Measurements from ENCODE around the gene ZBTB39. TPM values are rescaled to one million over a fixed set of nuclear protein-coding genes. Genes with fewer than 3 reads are reported as not detected.
A peak's percentile ranks its signal among the peaks of the same experiment; 100 is the strongest.

ZBTB39 gene
- total RNA-seq, 3 donors from 2014 or later, result 3.5 to 8.6 (median 4.6) TPM

GRCh38 chr12:57010627-57011247, 4.4 kb upstream of the ZBTB39 start:
- H3K36me3 ChIP-seq (ENCODE audit: low read depth), result no peaks in the 10 kb centered on the region
- intact Hi-C loops (cut with DNase I, micrococcal nuclease), result loop anchor here in 1 of 2 donors (5.0 kb wide), 1 partner anchor 52 kb away; no protein-coding TSS in a partner anchor
- no peak for ATAC-seq
- H3K4me3 ChIP-seq, result no peak overlapping the region
- DNase-seq, result no peak
- peaks cover 4% of the 10 kb centered on the region for H3K4me1 ChIP-seq (ENCODE audit: low read depth)
- H3K9me3 ChIP-seq, result no peaks in the 10 kb centered on the region
- TF ChIP-seq CTCF (IDR thresholded peaks at IDR 0.05), result no peak

GRCh38 chr12:57009949-57010626, 3.7 kb upstream of the ZBTB39 start:
- no peak overlapping the region for H3K4me3 ChIP-seq
- no peaks in the 10 kb centered on the region for H3K9me3 ChIP-seq
- no peak for DNase-seq
- no peaks in the 10 kb centered on the region for H3K36me3 ChIP-seq (ENCODE audit: low read depth)
- ATAC-seq, result no peak
- intact Hi-C loops (cut with DNase I, micrococcal nuclease), result loop anchor here in 1 of 2 donors (5.0 kb wide), 1 partner anchor 52 kb away; no protein-coding TSS in a partner anchor
- no peak for TF ChIP-seq CTCF (IDR thresholded peaks at IDR 0.05)
- H3K4me1 ChIP-seq (ENCODE audit: low read depth), result peaks cover 8% of the 10 kb centered on the region

GRCh38 chr12:57008178-57008577, 1.8 kb upstream of the ZBTB39 start:
- TF ChIP-seq CTCF (IDR thresholded peaks at IDR 0.05), result no peak
- Histone ChIP-seq H3K36me3 (ENCODE audit: low read depth) (no peaks in the 10 kb centered on the region), H3K9me3 (no peaks in the 10 kb centered on the region), H3K4me1 (ENCODE audit: low read depth) (peaks cover 8% of the 10 kb centered on the region), H3K4me3 (no peak overlapping the region)
- ATAC-seq, result peak; percentile 48
- intact Hi-C loops (cut with DNase I, micrococcal nuclease), result no loop called here
- peak in 1 of 3 donors; percentile 25 for DNase-seq

- intact Hi-C loops (cut with DNase I, micrococcal nuclease), result loop anchor here in 1 of 2 donors (2.0 kb wide), 1 partner anchor 56 kb away; no protein-coding TSS in a partner anchor
- no peak for ATAC-seq
- H3K36me3 ChIP-seq (ENCODE audit: low read depth), result no peaks in the 10 kb centered on the region
- no peaks in the 10 kb centered on the region for H3K9me3 ChIP-seq
- H3K4me1 ChIP-seq (ENCODE audit: low read depth), result peaks cover 8% of the 10 kb centered on the region
- DNase-seq, result no peak
- no peak overlapping the region for H3K4me3 ChIP-seq
- no peak for TF ChIP-seq CTCF (IDR thresholded peaks at IDR 0.05)
Observed at GRCh38 chr12:57006809-57007475, 596 bp upstream of the ZBTB39 start.

GRCh38 chr12:57004651-57005050, 1.7 kb downstream of the ZBTB39 start:
- Histone ChIP-seq H3K4me3 (no peak overlapping the region), H3K36me3 (ENCODE audit: low read depth) (no peaks in the 10 kb centered on the region), H3K4me1 (ENCODE audit: low read depth) (peaks cover 13% of the 10 kb centered on the region), H3K9me3 (no peaks in the 10 kb centered on the region)
- ATAC-seq (no peak), DNase-seq (no peak)
- intact Hi-C loops (cut with DNase I, micrococcal nuclease), result no loop called here
- TF ChIP-seq CTCF (IDR thresholded peaks at IDR 0.05), result no peak

Measured in mucosa of descending colon (tissue), 3 donors.